Forelimb muscle (tissue), 1 donor: ENCODE data around the gene SPATS2L. TPM values are rescaled to one million over a fixed set of nuclear protein-coding genes. Genes with fewer than 3 reads are reported as not detected.

Experiments
- DNase-seq: peaks from one replicate; pipeline ENCODE4 v3.0.0-alpha.2; 2013; ENCODE audit warnings: low read depth
- polyA plus RNA-seq: library from polyadenylated mRNA; unstranded; fragments of 120-200 nt; gene quantifications from one replicate; pipeline ENCODE4 v1.2.1, GENCODE V29; 2013; ENCODE audit not compliant: insufficient read length

SPATS2L gene
- polyA plus RNA-seq, 1 donor, result 224 TPM

- no peak for DNase-seq
These were observed 102.2 kb downstream of the SPATS2L start for GRCh38 chr2:200408428-200409316.

- DNase-seq, result no peak
These were observed 105.3 kb downstream of the SPATS2L start for GRCh38 chr2:200411831-200412230.

GRCh38 chr2:200414367-200414766, 107.9 kb downstream of the SPATS2L start:
- no peak for DNase-seq

- no peak for DNase-seq
These were observed 109.0 kb downstream of the SPATS2L start for GRCh38 chr2:200415455-200415854.

- DNase-seq, result no peak
These were observed 110.4 kb downstream of the SPATS2L start for GRCh38 chr2:200416878-200417277.

- DNase-seq, result no peak
These were observed 110.9 kb downstream of the SPATS2L start for GRCh38 chr2:200417366-200417765.

GRCh38 chr2:200418399-200418798, 111.9 kb downstream of the SPATS2L start:
- DNase-seq, result no peak

- DNase-seq, result no peak
These were observed 112.8 kb downstream of the SPATS2L start for GRCh38 chr2:200419325-200419724.

- no peak for DNase-seq
These were observed 114.8 kb downstream of the SPATS2L start for GRCh38 chr2:200421270-200421669.

- DNase-seq, result no peak
These were observed 115.6 kb downstream of the SPATS2L start for GRCh38 chr2:200422071-200422470.

- DNase-seq, result no peak
These were observed 116.2 kb downstream of the SPATS2L start for GRCh38 chr2:200422532-200423261.

GRCh38 chr2:200423541-200423940, 117.0 kb downstream of the SPATS2L start:
- DNase-seq, result no peak

- DNase-seq, result no peak
These were observed 118.7 kb downstream of the SPATS2L start for GRCh38 chr2:200425026-200425821.

GRCh38 chr2:200426754-200427153, 120.3 kb downstream of the SPATS2L start:
- no peak for DNase-seq

- no peak for DNase-seq
These were observed 122.6 kb downstream of the SPATS2L start for GRCh38 chr2:200428961-200429665.

GRCh38 chr2:200430017-200430416, 123.5 kb downstream of the SPATS2L start:
- no peak for DNase-seq

GRCh38 chr2:200431996-200432705, 125.7 kb downstream of the SPATS2L start:
- no peak for DNase-seq

- no peak for DNase-seq
These were observed 128.9 kb downstream of the SPATS2L start for GRCh38 chr2:200435379-200435778.

GRCh38 chr2:200438251-200438650, 131.8 kb downstream of the SPATS2L start:
- DNase-seq, result no peak

- no peak for DNase-seq
These were observed 132.4 kb downstream of the SPATS2L start for GRCh38 chr2:200438846-200439245.

GRCh38 chr2:200439981-200440380, 133.5 kb downstream of the SPATS2L start:
- no peak for DNase-seq
